ENCODE measurements around the gene PLCH1. TPM values are rescaled to one million over a fixed set of nuclear protein-coding genes. Genes with fewer than 3 reads are reported as not detected.

The PLCH1 gene
- total RNA-seq, 1 donor from 2014 or later = 32.0 TPM

DNA sequence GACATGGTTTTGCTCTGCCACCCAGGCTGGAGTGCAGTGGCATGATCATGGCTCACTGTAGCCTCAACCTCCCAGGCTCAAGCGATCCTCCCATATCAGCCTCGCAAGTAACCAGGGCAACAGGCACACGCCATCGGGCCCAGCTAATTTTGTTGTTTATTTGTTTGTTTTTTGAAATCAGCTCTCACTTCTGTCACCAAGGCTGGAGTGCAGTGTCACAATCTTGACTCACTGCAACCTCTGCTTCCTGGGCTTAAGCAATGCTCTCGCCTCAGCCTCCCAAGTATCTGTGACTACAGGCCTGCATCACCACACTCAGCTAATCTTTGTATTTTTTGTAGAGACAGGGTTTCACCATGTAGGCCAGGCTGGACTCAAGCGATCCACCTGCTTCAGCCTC, 26.3 kb upstream of the PLCH1 start:
- Histone ChIP-seq H3K36me3 (no peaks in the 10 kb centered on the region), H3K9me3 (ENCODE audit: low read depth) (no peaks in the 10 kb centered on the region), H3K9ac (no peak overlapping the region), H3K4me1 (no peaks in the 10 kb centered on the region), H2AFZ (replicated peaks) (no peak overlapping the region), H3K4me3 (no peak overlapping the region), H3K27ac (no peak overlapping the region), H4K20me1 (ENCODE audit: low read depth) (no peaks in the 10 kb centered on the region), H3F3A (ENCODE audit: low read depth) (no peaks in the 10 kb centered on the region), H3K4me2 (no peak overlapping the region), H3K27me3 (no peaks in the 10 kb centered on the region), H3K79me2 (ENCODE audit: low read depth) (no peaks in the 10 kb centered on the region)
- peaks cover 21% of the 10 kb centered on the region for H3K36me3 Mint-ChIP-seq
- peaks cover 2% of the 10 kb centered on the region for H3K9me3 Mint-ChIP-seq
- no peak for DNase-seq (ENCODE audit: low spot score)
- H3K27ac Mint-ChIP-seq = no peak overlapping the region
- no peak overlapping the region for H3K4me3 Mint-ChIP-seq
- H3K27me3 Mint-ChIP-seq (ENCODE audit: insufficient read depth, low read depth) = no peaks in the 10 kb centered on the region
- TF ChIP-seq, protein P1, sequence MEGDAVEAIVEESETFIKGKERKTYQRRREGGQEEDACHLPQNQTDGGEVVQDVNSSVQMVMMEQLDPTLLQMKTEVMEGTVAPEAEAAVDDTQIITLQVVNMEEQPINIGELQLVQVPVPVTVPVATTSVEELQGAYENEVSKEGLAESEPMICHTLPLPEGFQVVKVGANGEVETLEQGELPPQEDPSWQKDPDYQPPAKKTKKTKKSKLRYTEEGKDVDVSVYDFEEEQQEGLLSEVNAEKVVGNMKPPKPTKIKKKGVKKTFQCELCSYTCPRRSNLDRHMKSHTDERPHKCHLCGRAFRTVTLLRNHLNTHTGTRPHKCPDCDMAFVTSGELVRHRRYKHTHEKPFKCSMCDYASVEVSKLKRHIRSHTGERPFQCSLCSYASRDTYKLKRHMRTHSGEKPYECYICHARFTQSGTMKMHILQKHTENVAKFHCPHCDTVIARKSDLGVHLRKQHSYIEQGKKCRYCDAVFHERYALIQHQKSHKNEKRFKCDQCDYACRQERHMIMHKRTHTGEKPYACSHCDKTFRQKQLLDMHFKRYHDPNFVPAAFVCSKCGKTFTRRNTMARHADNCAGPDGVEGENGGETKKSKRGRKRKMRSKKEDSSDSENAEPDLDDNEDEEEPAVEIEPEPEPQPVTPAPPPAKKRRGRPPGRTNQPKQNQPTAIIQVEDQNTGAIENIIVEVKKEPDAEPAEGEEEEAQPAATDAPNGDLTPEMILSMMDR (IDR thresholded peaks at IDR 0.05) = no peak
- no peak for TF ChIP-seq EZH2 (IDR thresholded peaks at IDR 0.05)
- TF ChIP-seq EZH2phosphoT487 (IDR thresholded peaks at IDR 0.05) = no peak
- no peaks in the 10 kb centered on the region for H3K4me1 Mint-ChIP-seq

DNA sequence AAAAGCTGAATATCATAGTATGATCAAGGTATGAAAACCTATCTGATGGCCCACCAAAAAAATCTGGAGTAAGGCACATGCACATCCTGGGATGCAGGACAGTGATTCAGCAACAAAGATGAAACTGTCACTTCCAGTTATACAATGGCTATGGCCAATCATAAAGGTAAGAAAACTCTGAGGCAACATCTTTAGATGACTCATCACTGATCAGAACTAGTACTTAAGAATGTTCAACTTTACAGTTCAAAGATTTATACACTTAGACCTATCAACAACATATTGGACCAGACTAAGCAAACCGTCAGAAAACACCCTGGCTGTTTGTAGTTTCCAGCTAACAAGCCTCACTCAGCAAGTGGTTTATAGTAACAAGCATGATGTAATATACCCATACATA, 21.3 kb upstream of the PLCH1 start:
- no peak overlapping the region for H3K27ac Mint-ChIP-seq
- no peak overlapping the region for H3K4me3 Mint-ChIP-seq
- H3K27me3 Mint-ChIP-seq (ENCODE audit: insufficient read depth, low read depth) = no peaks in the 10 kb centered on the region
- H3K4me3 ChIP-seq = no peak overlapping the region
- no peak for DNase-seq (ENCODE audit: low spot score)
- H4K20me1 ChIP-seq (ENCODE audit: low read depth) = no peaks in the 10 kb centered on the region
- no peaks in the 10 kb centered on the region for H3F3A ChIP-seq (ENCODE audit: low read depth)
- peaks cover 5% of the 10 kb centered on the region for H3K36me3 ChIP-seq
- no peaks in the 10 kb centered on the region for H3K4me1 ChIP-seq
- H3K36me3 Mint-ChIP-seq = peaks cover 14% of the 10 kb centered on the region
- H3K27ac ChIP-seq = no peak overlapping the region
- no peaks in the 10 kb centered on the region for H3K79me2 ChIP-seq (ENCODE audit: low read depth)
- H3K4me2 ChIP-seq = no peak overlapping the region
- H3K27me3 ChIP-seq = no peaks in the 10 kb centered on the region
- no peaks in the 10 kb centered on the region for H3K9me3 ChIP-seq (ENCODE audit: low read depth)
- H3K4me1 Mint-ChIP-seq = no peaks in the 10 kb centered on the region
- TF ChIP-seq EZH2phosphoT487 (IDR thresholded peaks at IDR 0.05) (no peak), EZH2 (IDR thresholded peaks at IDR 0.05) (no peak)
- TF ChIP-seq, protein P1 (IDR thresholded peaks at IDR 0.05) = no peak
- no peak overlapping the region for H2AFZ ChIP-seq (replicated peaks)
- H3K9ac ChIP-seq = no peak overlapping the region
- peaks cover 2% of the 10 kb centered on the region for H3K9me3 Mint-ChIP-seq

GRCh38 chr3:155763870-155764463, 19.1 kb upstream of the PLCH1 start:
- no peak for DNase-seq (ENCODE audit: low spot score)
- H3K4me1 ChIP-seq = no peaks in the 10 kb centered on the region
- no peaks in the 10 kb centered on the region for H4K20me1 ChIP-seq (ENCODE audit: low read depth)
- H3F3A ChIP-seq (ENCODE audit: low read depth) = no peaks in the 10 kb centered on the region
- H3K4me1 Mint-ChIP-seq = no peaks in the 10 kb centered on the region
- H3K9me3 Mint-ChIP-seq = no peaks in the 10 kb centered on the region
- no peak overlapping the region for H3K27ac Mint-ChIP-seq
- H3K4me3 ChIP-seq = no peak overlapping the region
- no peak overlapping the region for H2AFZ ChIP-seq (replicated peaks)
- H3K79me2 ChIP-seq (ENCODE audit: low read depth) = no peaks in the 10 kb centered on the region
- H3K27me3 Mint-ChIP-seq (ENCODE audit: insufficient read depth, low read depth) = no peaks in the 10 kb centered on the region
- H3K9ac ChIP-seq = no peak overlapping the region
- no peaks in the 10 kb centered on the region for H3K9me3 ChIP-seq (ENCODE audit: low read depth)
- H3K36me3 Mint-ChIP-seq = no peaks in the 10 kb centered on the region
- no peak overlapping the region for H3K4me3 Mint-ChIP-seq
- H3K27me3 ChIP-seq = no peaks in the 10 kb centered on the region
- no peak overlapping the region for H3K4me2 ChIP-seq
- no peak overlapping the region for H3K27ac ChIP-seq
- peaks cover 5% of the 10 kb centered on the region for H3K36me3 ChIP-seq
- TF ChIP-seq, protein P1 (IDR thresholded peaks at IDR 0.05) = no peak
- TF ChIP-seq EZH2phosphoT487 (IDR thresholded peaks at IDR 0.05) = no peak

Data from neural progenitor cell (in vitro differentiated cells).